ENCODE data around the gene MYLK. TPM values are rescaled to one million over a fixed set of nuclear protein-coding genes. Genes with fewer than 3 reads are reported as not detected.

Gene MYLK
- total RNA-seq, 1 experiment from 2014 or later: 23.0 TPM

DNA sequence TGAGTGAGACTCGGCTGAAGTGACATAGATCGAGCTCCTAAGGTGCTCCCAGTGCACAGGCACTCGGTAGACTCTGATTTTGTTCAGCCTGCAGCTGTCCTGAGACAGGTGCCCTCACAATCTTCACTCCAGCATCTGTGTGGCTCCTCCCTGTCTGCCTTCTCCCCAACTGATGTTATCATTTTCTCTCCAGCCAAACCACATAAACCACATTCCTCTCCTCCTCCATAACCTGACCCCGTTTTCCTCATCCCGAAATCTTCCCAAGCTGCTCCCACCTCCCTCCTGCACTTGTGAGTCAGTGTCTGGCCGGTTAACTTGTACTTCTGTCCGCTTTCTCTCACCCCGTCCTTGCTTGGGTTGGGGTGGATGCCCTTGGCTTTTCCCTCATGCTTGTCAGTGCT lies 206.0 kb downstream of the MYLK start:
- Mint-ChIP-seq H3K36me3 (ENCODE audit: insufficient read depth, unreplicated experiment) (no peaks in the 10 kb centered on the region), H3K27me3 (ENCODE audit: insufficient read depth, unreplicated experiment) (no peaks in the 10 kb centered on the region), H3K4me1 (ENCODE audit: low read depth, unreplicated experiment) (peaks cover 7% of the 10 kb centered on the region), H3K9me3 (ENCODE audit: unreplicated experiment) (no peaks in the 10 kb centered on the region), H3K4me3 (ENCODE audit: unreplicated experiment) (no peak overlapping the region), H3K27ac (ENCODE audit: unreplicated experiment) (no peak overlapping the region)
- ChIA-PET CTCF (no interaction called here), POLR2A (no interaction called here)
- no peak overlapping the region for H3K4me3 ChIP-seq (ENCODE audit: low read depth, low read length)
- BruUV-seq (replicated peaks): no TSS peak
- no peak for DNase-seq
- no peaks in the 10 kb centered on the region for H3K27me3 ChIP-seq (replicated peaks; ENCODE audit: control insufficient read depth, insufficient read depth, low read length)
- no peaks in the 10 kb centered on the region for H3K4me1 ChIP-seq
- no peaks in the 10 kb centered on the region for H3K9me3 ChIP-seq
- H3K36me3 ChIP-seq (ENCODE audit: control insufficient read depth, insufficient read depth, low read length): no peaks in the 10 kb centered on the region
- TF ChIP-seq, protein P1, sequence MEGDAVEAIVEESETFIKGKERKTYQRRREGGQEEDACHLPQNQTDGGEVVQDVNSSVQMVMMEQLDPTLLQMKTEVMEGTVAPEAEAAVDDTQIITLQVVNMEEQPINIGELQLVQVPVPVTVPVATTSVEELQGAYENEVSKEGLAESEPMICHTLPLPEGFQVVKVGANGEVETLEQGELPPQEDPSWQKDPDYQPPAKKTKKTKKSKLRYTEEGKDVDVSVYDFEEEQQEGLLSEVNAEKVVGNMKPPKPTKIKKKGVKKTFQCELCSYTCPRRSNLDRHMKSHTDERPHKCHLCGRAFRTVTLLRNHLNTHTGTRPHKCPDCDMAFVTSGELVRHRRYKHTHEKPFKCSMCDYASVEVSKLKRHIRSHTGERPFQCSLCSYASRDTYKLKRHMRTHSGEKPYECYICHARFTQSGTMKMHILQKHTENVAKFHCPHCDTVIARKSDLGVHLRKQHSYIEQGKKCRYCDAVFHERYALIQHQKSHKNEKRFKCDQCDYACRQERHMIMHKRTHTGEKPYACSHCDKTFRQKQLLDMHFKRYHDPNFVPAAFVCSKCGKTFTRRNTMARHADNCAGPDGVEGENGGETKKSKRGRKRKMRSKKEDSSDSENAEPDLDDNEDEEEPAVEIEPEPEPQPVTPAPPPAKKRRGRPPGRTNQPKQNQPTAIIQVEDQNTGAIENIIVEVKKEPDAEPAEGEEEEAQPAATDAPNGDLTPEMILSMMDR (IDR thresholded peaks at IDR 0.05; ENCODE audit: insufficient read depth in 1 of 2, low read depth in 1 of 2, low read length in 1 of 2, severe bottlenecking in 1 of 2, unreplicated experiment in 1 of 2): no peak
- intact Hi-C loops (cut with micrococcal nuclease; ENCODE audit: unreplicated experiment): no loop called here

DNA sequence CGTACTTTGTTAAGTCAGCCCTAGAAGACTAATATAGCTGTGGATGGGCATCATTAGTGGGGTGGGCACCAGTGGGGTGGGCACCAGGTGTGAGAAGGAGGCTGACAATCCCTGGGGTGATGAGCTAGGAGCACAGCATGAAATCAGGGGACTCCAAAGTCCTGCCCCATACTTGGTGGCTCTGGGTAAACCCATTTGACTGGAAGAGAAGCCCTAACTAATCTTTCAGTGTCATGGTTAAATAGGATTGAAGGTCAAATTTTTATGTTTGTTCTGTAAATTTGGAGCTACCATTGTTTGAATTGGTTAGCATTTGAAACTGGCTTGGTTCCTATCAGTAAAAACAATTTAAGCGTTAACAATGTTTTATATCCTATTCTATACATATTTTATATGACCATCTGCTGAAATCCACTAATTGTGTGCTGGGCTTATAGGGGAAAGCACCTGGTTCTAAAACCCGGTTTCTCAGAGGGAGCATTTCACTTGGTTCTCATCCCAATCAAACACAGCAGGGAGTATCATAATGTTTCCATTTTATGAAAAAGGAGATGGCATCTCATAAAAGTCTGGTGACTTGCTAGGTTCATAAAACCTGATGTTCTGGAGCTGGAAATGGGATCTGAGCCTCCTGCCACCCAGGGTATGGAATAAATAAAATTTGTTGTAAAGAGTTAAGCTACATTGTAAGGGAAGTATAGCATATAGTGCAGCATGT lies 211.5 kb downstream of the MYLK start:
- no peaks in the 10 kb centered on the region for H3K9me3 Mint-ChIP-seq (ENCODE audit: unreplicated experiment)
- no peaks in the 10 kb centered on the region for H3K27me3 Mint-ChIP-seq (ENCODE audit: insufficient read depth, unreplicated experiment)
- ChIA-PET CTCF (no interaction called here), POLR2A (no interaction called here)
- no peak for DNase-seq
- BruUV-seq (replicated peaks): no TSS peak
- no peaks in the 10 kb centered on the region for H3K4me1 Mint-ChIP-seq (ENCODE audit: low read depth, unreplicated experiment)
- Histone ChIP-seq H3K4me1 (no peaks in the 10 kb centered on the region), H3K27me3 (replicated peaks; ENCODE audit: control insufficient read depth, insufficient read depth, low read length) (no peaks in the 10 kb centered on the region), H3K9me3 (no peaks in the 10 kb centered on the region), H3K4me3 (ENCODE audit: low read depth, low read length) (no peak overlapping the region), H3K36me3 (ENCODE audit: control insufficient read depth, insufficient read depth, low read length) (no peaks in the 10 kb centered on the region)
- intact Hi-C loops (cut with micrococcal nuclease; ENCODE audit: unreplicated experiment): no loop called here
- no peak overlapping the region for H3K27ac Mint-ChIP-seq (ENCODE audit: unreplicated experiment)
- TF ChIP-seq, protein P1 (IDR thresholded peaks at IDR 0.05; ENCODE audit: insufficient read depth in 1 of 2, low read depth in 1 of 2, low read length in 1 of 2, severe bottlenecking in 1 of 2, unreplicated experiment in 1 of 2): no peak
- H3K4me3 Mint-ChIP-seq (ENCODE audit: unreplicated experiment): no peak overlapping the region
- H3K36me3 Mint-ChIP-seq (ENCODE audit: insufficient read depth, unreplicated experiment): no peaks in the 10 kb centered on the region

DNA sequence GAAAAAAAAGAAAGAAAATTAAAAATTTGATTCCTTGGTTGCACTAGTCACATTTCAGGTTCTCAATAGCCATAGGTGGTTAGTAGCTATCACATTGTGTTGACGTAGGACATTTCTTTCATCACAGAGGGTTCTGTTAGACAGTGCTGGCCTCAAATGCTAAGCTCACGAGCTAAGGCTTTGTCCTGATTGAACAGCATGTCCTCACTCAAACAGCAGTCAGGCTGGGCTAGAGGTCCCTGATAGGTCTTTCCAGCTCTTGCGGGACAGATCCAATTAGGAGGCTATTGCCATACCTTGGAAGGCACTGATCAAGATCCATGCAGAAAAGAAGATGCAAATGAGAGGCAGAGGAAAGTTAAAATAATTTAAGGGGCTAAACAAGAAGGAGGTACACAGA lies 213.4 kb downstream of the MYLK start:
- BruUV-seq (replicated peaks): no TSS peak
- no peaks in the 10 kb centered on the region for H3K9me3 ChIP-seq
- no peaks in the 10 kb centered on the region for H3K27me3 Mint-ChIP-seq (ENCODE audit: insufficient read depth, unreplicated experiment)

More for the DNA sequence above, 213.4 kb downstream of the MYLK start:
- Histone ChIP-seq H3K4me1 (no peaks in the 10 kb centered on the region), H3K27me3 (replicated peaks; ENCODE audit: control insufficient read depth, insufficient read depth, low read length) (no peaks in the 10 kb centered on the region), H3K4me3 (ENCODE audit: low read depth, low read length) (no peak overlapping the region), H3K36me3 (ENCODE audit: control insufficient read depth, insufficient read depth, low read length) (no peaks in the 10 kb centered on the region)
- ChIA-PET POLR2A (no interaction called here), CTCF (no interaction called here)
- intact Hi-C loops (cut with micrococcal nuclease; ENCODE audit: unreplicated experiment): no loop called here
- no peaks in the 10 kb centered on the region for H3K4me1 Mint-ChIP-seq (ENCODE audit: low read depth, unreplicated experiment)
- peaks cover 4% of the 10 kb centered on the region for H3K36me3 Mint-ChIP-seq (ENCODE audit: insufficient read depth, unreplicated experiment)
- DNase-seq: no peak
- H3K9me3 Mint-ChIP-seq (ENCODE audit: unreplicated experiment): no peaks in the 10 kb centered on the region
- TF ChIP-seq, protein P1 (IDR thresholded peaks at IDR 0.05; ENCODE audit: insufficient read depth in 1 of 2, low read depth in 1 of 2, low read length in 1 of 2, severe bottlenecking in 1 of 2, unreplicated experiment in 1 of 2): no peak
- H3K27ac Mint-ChIP-seq (ENCODE audit: unreplicated experiment): no peak overlapping the region
- no peak overlapping the region for H3K4me3 Mint-ChIP-seq (ENCODE audit: unreplicated experiment)

Data from Caco-2 (cell line).